Measurements from ENCODE around the gene POLA1. TPM values are rescaled to one million over a fixed set of nuclear protein-coding genes. Genes with fewer than 3 reads are reported as not detected.

Gene POLA1
- total and polyA plus RNA-seq, 11 donors = 1.9 to 8.1 (median 6.5) TPM

DNA sequence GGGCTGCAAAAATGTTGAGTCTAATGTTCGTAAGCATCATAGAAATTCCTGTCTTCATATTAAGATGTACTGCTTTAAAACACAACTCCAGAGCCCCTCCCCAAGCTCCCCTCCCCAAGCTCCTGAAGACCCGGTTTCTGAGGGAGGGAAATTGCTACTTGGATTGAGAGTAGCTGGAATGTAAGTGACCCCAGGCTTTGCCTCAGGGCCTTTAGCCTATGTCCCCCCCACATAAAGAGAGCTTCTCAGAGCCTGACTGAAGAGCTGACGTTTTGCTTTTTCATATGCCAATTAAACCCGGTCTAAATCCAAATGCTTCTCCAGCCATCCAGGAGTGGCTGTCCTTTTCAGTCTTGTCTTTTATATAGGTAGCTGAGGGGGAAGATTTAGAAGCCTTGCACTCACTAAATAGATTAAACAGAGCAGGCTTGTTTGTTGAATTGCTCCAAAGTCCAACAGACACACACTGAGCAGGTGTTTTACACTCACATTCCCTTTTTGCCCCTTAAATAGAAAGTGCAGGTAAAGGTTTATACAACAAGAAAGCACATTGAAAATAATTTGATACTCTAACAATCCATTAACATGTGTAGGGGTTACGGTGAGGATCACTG, 302.5 kb downstream of the POLA1 start:
- 54 to 87% (median 68%) methylated on average over 5 of the region's 5 CpGs for WGBS, 4 donors
- H3K4me3 ChIP-seq = no peak overlapping the region
- peaks cover 0 to 5% (median 0%) of the 10 kb centered on the region in 9 donors for H3K36me3 ChIP-seq
- no peak overlapping the region for H3K27ac ChIP-seq
- no peak for DNase-seq
- TF ChIP-seq, protein P1, sequence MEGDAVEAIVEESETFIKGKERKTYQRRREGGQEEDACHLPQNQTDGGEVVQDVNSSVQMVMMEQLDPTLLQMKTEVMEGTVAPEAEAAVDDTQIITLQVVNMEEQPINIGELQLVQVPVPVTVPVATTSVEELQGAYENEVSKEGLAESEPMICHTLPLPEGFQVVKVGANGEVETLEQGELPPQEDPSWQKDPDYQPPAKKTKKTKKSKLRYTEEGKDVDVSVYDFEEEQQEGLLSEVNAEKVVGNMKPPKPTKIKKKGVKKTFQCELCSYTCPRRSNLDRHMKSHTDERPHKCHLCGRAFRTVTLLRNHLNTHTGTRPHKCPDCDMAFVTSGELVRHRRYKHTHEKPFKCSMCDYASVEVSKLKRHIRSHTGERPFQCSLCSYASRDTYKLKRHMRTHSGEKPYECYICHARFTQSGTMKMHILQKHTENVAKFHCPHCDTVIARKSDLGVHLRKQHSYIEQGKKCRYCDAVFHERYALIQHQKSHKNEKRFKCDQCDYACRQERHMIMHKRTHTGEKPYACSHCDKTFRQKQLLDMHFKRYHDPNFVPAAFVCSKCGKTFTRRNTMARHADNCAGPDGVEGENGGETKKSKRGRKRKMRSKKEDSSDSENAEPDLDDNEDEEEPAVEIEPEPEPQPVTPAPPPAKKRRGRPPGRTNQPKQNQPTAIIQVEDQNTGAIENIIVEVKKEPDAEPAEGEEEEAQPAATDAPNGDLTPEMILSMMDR (IDR thresholded peaks at IDR 0.05) = no peak
- TF ChIP-seq POLR2A (IDR thresholded peaks at IDR 0.05) = no peak
- intact Hi-C loops (cut with DNase I) = no loop called here
- H3K9me3 ChIP-seq = no peaks in the 10 kb centered on the region
- H3K27me3 ChIP-seq = peaks cover 0 to 37% (median 0%) of the 10 kb centered on the region in 9 donors
- ATAC-seq = no peak
- H3K4me1 ChIP-seq = no peaks in the 10 kb centered on the region

DNA sequence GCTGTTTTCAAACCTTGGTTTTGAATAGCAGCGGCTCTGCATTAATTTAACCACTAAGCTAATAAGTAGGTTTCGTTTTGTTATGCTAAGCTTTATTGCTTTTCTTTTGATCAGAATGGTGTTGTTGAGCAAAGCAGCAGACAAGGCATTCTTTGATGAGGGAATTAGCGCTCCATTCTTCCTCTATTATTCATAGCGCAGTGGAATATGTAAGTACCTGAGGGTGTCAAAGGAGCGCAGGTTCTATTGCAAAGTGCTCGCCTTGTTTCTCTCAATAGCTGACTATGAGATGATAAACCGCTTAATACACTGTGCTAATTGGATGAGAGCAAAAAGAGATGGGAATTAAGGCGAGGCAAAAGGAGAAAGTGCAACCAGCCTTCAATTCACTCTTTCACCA, 305.8 kb downstream of the POLA1 start:
- no peak overlapping the region for H3K4me3 ChIP-seq
- H3K4me1 ChIP-seq = peaks cover 0 to 10% (median 0%) of the 10 kb centered on the region in 12 donors
- no peak overlapping the region for H3K27ac ChIP-seq
- intact Hi-C loops (cut with DNase I) = no loop called here
- TF ChIP-seq, protein P1 (IDR thresholded peaks at IDR 0.05) = no peak
- no peak for TF ChIP-seq POLR2A (IDR thresholded peaks at IDR 0.05)
- DNase-seq (no peak), ATAC-seq (no peak)
- peaks cover 0 to 5% (median 0%) of the 10 kb centered on the region in 9 donors for H3K36me3 ChIP-seq
- 52 to 98% (median 77%) methylated on average over 8 of the region's 8 CpGs for WGBS, 4 donors
- no peaks in the 10 kb centered on the region for H3K9me3 ChIP-seq
- peaks cover 0 to 54% (median 12%) of the 10 kb centered on the region in 9 donors for H3K27me3 ChIP-seq

DNA sequence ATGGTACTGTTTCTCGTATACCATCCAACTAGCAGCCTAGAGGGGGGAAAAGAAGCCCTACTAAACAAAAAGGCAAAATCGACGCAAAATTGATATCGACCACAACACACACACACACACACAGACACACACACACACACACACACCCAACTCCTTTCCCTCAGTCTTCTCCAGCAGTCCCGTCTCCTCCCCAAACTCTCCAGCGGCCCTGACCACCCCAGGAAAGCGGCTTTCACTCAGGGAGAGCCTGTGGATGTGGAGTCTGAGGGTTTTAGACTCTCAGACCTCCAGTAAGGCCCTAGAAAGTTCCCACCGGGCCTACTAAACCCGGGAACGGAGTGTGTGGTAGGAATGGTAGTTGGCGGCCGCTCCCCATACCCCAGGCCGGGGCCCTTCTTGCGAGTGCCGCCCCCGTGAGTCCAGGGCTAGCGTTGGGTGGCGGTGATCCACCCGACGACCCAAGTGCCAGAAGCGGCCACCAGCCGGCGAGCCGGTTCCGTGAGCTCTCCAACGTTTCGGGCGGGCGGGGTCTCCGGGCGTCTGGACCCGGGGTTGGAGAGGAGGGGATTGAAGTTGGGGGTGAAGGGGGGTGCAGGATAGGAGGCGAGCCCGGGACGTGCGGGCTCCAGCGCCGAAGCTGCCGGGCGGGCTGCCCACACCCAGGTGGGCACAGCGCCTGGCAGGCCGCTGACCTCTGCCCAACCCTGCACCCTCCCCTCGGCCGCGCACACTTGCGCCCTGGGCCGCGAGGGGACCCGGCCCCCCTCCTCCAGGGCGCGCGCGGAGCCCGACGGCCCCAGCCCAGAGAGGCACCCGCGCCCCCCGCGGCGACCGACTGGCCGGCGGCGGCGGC, 308.3 kb downstream of the POLA1 start:
- 27 to 47% (median 37%) methylated on average over 26 to 60 of the region's 65 CpGs for WGBS, 4 donors
- H3K4me1 ChIP-seq = peaks cover 0 to 25% (median 3%) of the 10 kb centered on the region in 12 donors
- TF ChIP-seq, protein P1 (IDR thresholded peaks at IDR 0.05) = no peak
- TF ChIP-seq POLR2A (IDR thresholded peaks at IDR 0.05) = no peak
- ATAC-seq (no peak), DNase-seq (no peak)
- H3K4me3 ChIP-seq = peak overlapping the region in 1 of 12 donors; percentile 15
- intact Hi-C loops (cut with DNase I) = no loop called here
- H3K27ac ChIP-seq = no peak overlapping the region
- no peaks in the 10 kb centered on the region for H3K36me3 ChIP-seq
- no peaks in the 10 kb centered on the region for H3K9me3 ChIP-seq
- peaks cover 0 to 73% (median 37%) of the 10 kb centered on the region in 9 donors for H3K27me3 ChIP-seq

DNA sequence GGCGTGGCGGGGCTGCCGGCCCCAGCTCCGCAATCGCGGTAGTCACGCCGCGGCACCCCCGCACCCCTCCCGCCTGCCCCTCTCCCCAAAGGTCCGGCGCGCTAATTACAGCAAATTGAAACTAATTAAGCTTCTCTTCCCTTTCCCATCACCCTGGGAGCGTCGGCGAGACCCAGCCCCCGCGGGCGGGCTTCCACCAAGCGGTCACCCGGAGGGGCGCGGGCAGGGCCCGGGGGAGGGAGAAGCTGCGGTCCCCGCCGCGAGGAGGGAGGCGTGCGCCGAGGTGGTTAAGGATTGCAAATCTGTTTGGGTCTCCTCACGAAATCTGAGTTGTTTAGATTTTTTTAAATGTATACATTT, 308.9 kb downstream of the POLA1 start:
- no peaks in the 10 kb centered on the region for H3K9me3 ChIP-seq
- TF ChIP-seq, protein P1 (IDR thresholded peaks at IDR 0.05) = no peak
- TF ChIP-seq POLR2A (IDR thresholded peaks at IDR 0.05) = no peak
- H3K4me3 ChIP-seq = peak overlapping the region in 1 of 12 donors; percentile 15
- intact Hi-C loops (cut with DNase I) = no loop called here
- 1 to 34% (median 14%) methylated on average over 24 to 33 of the region's 33 CpGs for WGBS, 4 donors
- peaks cover 0 to 80% (median 43%) of the 10 kb centered on the region in 9 donors for H3K27me3 ChIP-seq
- peaks cover 0 to 25% (median 3%) of the 10 kb centered on the region in 12 donors for H3K4me1 ChIP-seq
- ATAC-seq (no peak), DNase-seq (no peak)
- H3K36me3 ChIP-seq = no peaks in the 10 kb centered on the region
- no peak overlapping the region for H3K27ac ChIP-seq

Data from heart left ventricle (tissue), 16 donors.